Colonic mucosa (tissue), 4 donors: Measurements from ENCODE around the gene RTL10. TPM values are rescaled to one million over a fixed set of nuclear protein-coding genes. Genes with fewer than 3 reads are reported as not detected.

Experiments used
- DNase-seq: peaks from one replicate; pipeline ENCODE4 v3.0.0-alpha.2; 2020
- H3K27ac ChIP-seq: fragments of 200-600 bp; one replicate; pipeline ENCODE4 v1.8.0; 2021
- H3K27me3 ChIP-seq: fragments of 200-600 bp; one replicate; pipeline ENCODE4 v1.8.0; 2021
- H3K36me3 ChIP-seq: fragments of 200-600 bp; one replicate; pipeline ENCODE4 v1.8.0; 2021
- H3K4me1 ChIP-seq: fragments of 200-600 bp; one replicate; pipeline ENCODE4 v1.8.0; 2021; ENCODE audit warnings: mild to moderate bottlenecking
- H3K4me3 ChIP-seq: fragments of 200-600 bp; one replicate; pipeline ENCODE4 v1.8.0; 2021
- H3K9ac ChIP-seq, 2 donors: one replicate each; pipeline ENCODE4 v1.7.0; 2013; ENCODE audit warnings: control low read depth in 2 of 2, low read depth in 2 of 2, low read length in 2 of 2
- H3K9me3 ChIP-seq: fragments of 200-600 bp; one replicate; pipeline ENCODE4 v1.8.0; 2021
- intact Hi-C: fragments of 100-400 bp; cut with DNase I; formaldehyde crosslinking; loops from one replicate; pipeline ENCODE4 v1.14.1; 2022
- total RNA-seq, 2 donors: library from RNA; stranded (reverse); fragmentation: NEBNext Ultra II Directional in 1 of 2; extraction: Animal tissue kit (Norgen Biotek cat#: 25700) in 1 of 2; gene quantifications; one replicate each; pipeline ENCODE4 v1.2.1, GENCODE V29; 2021
- TF ChIP-seq, protein P1 (sequence below): fragments of 200-600 bp; IDR thresholded peaks from one replicate; pipeline ENCODE4 v1.8.0; 2022; ENCODE audit warnings: antibody characterized with exemption, mild to moderate bottlenecking
- donor health status: healthy.
- donor health status: DM: no; HTN: no; CAD: no.
- donor health status: DM: no; HTN: no; CAD: no.

Gene RTL10
- total RNA-seq, 2 donors from 2014 or later, result 9.7 to 14.1 TPM

DNA sequence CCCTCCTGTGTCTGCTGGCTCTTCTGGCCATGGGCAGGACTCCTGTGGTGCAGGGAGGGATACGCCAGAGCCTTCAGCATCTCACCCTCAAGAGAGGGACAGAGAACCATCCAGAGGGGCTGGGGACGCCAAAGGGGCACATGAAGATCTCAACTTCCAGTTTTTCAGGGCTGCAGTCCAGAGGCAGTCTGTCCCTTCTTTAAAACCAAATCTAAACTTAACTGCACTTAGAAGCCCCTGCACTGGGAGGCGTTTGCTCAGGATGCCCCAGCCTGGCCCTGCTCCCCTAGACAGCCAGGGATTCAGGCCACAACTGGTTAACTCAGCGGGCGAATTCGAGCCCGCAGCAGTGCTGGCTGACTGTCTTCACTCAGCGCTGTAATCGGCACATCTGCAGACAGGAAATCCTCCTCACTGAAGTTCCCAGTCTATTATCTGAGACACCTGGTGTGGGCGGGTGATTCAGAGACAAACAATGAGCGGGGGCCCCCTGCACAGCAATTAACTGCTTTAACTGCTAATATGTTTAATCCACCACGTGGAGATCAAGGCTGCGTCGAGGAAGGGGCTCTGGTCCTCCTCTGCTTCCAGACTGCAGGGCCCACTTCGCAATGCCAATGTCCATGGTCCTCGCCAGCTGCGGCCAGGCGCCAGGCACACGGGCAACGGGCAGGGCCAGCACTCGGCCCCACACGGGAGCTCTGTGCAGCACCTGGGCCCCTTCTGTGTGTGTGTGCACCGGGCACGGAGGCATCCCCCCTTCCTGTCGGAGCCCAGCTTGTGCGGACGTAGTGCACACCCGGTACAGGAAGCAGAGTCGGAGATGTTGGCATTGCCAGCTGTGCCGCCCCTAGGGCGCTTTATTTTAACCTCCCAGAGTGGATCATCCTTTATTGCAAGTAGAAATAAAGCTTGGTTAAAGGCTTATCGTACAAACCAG lies 36.9 kb upstream of the RTL10 start:
- TF ChIP-seq, protein P1, sequence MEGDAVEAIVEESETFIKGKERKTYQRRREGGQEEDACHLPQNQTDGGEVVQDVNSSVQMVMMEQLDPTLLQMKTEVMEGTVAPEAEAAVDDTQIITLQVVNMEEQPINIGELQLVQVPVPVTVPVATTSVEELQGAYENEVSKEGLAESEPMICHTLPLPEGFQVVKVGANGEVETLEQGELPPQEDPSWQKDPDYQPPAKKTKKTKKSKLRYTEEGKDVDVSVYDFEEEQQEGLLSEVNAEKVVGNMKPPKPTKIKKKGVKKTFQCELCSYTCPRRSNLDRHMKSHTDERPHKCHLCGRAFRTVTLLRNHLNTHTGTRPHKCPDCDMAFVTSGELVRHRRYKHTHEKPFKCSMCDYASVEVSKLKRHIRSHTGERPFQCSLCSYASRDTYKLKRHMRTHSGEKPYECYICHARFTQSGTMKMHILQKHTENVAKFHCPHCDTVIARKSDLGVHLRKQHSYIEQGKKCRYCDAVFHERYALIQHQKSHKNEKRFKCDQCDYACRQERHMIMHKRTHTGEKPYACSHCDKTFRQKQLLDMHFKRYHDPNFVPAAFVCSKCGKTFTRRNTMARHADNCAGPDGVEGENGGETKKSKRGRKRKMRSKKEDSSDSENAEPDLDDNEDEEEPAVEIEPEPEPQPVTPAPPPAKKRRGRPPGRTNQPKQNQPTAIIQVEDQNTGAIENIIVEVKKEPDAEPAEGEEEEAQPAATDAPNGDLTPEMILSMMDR, result no peak
- Histone ChIP-seq H3K4me3 (no peak overlapping the region), H3K36me3 (no peaks in the 10 kb centered on the region), H3K4me1 (no peaks in the 10 kb centered on the region), H3K9me3 (no peaks in the 10 kb centered on the region), H3K9ac (peak overlapping the region in 1 of 2 donors; percentile 24), H3K27me3 (no peaks in the 10 kb centered on the region), H3K27ac (no peak overlapping the region)
- DNase-seq, result no peak
- intact Hi-C loops, result no loop called here

DNA sequence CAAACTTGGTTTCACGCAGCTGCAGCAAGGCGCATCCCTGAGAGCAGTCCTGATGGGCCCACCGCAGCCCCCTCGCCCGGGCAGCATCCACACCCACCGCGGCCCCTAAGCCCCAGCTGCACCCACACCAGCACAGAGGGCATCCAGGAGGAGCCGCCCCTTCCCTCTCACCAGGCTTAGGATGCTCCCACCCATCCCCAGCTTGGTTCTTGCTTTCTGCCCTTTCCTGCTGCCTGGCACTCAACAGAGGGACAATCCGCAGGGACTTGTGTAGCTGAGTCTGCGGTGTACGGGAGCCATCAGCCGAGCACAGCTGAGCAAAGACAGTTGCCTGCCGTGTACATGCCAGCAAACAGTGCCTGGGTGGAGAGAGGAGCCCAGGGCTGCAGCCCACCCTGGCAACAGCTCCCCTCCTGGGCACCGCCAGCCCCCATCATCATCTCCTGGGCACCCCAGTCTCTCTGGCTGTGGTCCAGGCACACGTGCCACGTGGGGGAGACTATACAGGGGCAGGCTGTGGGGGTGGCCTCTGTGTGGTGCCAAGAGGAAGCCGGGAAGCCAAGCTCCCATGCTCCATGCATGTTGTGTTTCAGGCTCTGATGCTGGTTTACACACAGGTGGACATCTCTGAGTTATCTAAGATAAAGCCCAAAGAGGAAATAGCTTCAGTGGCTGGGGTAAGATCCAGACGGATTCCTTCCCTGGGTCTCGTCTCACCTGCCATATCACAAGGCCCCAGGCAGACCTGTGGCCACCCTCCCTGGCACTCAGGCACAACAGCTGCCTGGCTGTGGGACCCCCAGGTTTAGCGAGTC lies 36.0 kb upstream of the RTL10 start:
- intact Hi-C loops, result no loop called here
- Histone ChIP-seq H3K27me3 (no peaks in the 10 kb centered on the region), H3K36me3 (no peaks in the 10 kb centered on the region), H3K27ac (no peak overlapping the region), H3K4me1 (no peaks in the 10 kb centered on the region), H3K9ac (peak overlapping the region in 1 of 2 donors; percentile 5), H3K9me3 (no peaks in the 10 kb centered on the region), H3K4me3 (no peak overlapping the region)
- DNase-seq, result no peak
- TF ChIP-seq, protein P1, result no peak

DNA sequence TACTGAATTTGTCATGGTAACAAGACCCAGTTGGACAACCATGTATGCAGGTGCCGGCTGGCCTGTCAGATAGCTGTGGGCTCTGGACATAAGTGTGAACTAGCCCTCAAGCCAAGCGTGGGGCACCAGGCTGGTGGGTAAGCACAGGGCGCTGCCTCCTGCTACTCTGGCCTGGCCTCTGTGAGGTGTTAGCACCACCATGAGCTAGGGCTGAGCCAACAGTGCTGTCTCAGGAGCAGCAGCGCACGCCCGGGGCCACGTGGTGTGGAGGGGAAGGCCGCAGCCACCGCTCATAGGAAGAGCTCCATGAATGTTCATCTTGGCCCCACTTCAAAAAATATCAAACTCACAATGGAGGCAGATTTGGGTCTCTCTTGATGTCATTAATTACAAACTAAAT lies 35.3 kb upstream of the RTL10 start:
- Histone ChIP-seq H3K4me1 (no peaks in the 10 kb centered on the region), H3K9ac (no peak overlapping the region), H3K36me3 (no peaks in the 10 kb centered on the region), H3K27ac (no peak overlapping the region), H3K4me3 (no peak overlapping the region), H3K9me3 (no peaks in the 10 kb centered on the region), H3K27me3 (no peaks in the 10 kb centered on the region)
- DNase-seq, result no peak
- TF ChIP-seq, protein P1, result no peak
- intact Hi-C loops, result no loop called here

DNA sequence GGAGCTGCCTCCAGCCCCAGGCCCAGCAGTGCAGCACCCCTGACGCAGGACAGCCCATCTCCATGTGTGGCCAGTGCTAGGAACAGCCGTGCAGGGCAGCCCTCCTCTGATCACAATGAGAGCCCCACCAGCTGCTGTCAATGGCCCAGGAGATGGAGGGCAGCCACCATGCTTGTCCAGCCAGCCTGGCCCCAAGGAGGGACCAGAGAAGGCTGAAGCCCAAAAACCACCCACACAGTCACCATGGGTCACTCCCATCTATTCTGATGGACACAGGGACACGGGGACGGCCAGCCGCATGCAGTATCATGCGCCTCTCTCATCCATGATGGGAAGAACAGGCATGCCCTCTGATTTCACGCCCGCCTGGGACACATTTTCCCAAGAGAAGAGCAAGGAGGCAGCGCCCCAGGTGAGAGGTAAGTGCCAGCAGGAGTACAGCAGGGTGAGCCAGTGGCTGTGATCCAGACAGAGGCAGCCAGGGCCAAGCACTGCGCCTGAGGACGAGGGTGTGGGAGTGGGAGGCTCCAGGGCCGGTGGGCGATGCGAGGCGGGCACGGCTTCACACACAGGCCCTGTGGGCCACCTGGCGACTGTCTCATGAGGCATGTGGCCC lies 33.6 kb upstream of the RTL10 start:
- Histone ChIP-seq H3K27me3 (no peaks in the 10 kb centered on the region), H3K36me3 (no peaks in the 10 kb centered on the region), H3K9ac (no peak overlapping the region), H3K27ac (no peak overlapping the region), H3K4me3 (no peak overlapping the region), H3K4me1 (no peaks in the 10 kb centered on the region), H3K9me3 (no peaks in the 10 kb centered on the region)
- TF ChIP-seq, protein P1, result no peak
- no peak for DNase-seq
- intact Hi-C loops, result no loop called here

DNA sequence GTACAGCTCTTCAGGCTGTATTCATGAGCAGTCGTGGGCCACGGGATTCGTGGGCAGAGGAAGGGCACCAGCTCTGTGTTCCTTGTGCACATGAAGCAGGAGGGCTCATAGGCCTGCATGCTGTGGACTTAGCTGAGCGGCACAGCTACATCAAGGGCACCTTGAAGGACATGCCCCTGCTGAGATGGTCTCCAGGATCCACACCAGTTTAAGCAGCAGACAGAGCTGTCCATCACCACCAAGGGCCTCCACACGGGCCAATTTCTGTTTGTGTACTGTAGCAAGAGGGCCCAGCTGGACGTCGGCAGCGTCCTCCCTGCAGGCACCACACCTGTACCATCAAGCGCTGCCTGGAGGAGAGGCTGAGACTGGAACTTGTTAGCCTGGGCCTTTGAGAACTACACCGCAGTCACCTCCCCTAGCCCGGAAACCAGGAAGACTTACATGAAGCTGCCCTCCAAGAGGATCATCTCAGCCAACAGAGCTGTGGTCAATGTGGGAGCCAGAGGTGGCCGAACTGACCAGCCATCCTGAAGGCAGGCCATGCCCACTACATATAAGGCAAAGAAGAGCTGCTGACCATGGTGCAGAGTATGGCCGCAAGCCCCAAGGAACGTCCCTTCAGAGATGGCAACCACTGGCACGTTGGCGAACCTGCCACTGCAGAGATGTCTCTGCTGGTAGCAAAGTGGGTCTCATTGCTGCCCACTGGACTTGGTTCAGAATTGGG lies 32.7 kb upstream of the RTL10 start:
- intact Hi-C loops, result no loop called here
- no peaks in the 10 kb centered on the region for H3K9me3 ChIP-seq
- DNase-seq, result no peak
- H3K9ac ChIP-seq, result no peak overlapping the region
- no peaks in the 10 kb centered on the region for H3K4me1 ChIP-seq
- H3K36me3 ChIP-seq, result no peaks in the 10 kb centered on the region
- TF ChIP-seq, protein P1, result no peak
- no peaks in the 10 kb centered on the region for H3K27me3 ChIP-seq
- H3K4me3 ChIP-seq, result no peak overlapping the region
- no peak overlapping the region for H3K27ac ChIP-seq
